OCI-LY3 (cell line): Measurements from ENCODE around the gene MUL1.

ENCODE experiments used
- H2AFZ ChIP-seq: fragments of 200-600, 300-600 bp; shearing (Covaris generic); 2 replicates; pipeline ENCODE4 v1.6.0; 2014; ENCODE audit warnings: antibody characterized with exemption, low read depth, low read length
- H3K27ac ChIP-seq: fragments of 200-600, 300-600 bp; sonication (generic); 2 replicates; pipeline ENCODE4 v1.5.1; 2014; ENCODE audit warnings: mild to moderate bottlenecking, low read length, moderate library complexity, mixed read lengths
- H3K27me3 ChIP-seq: fragments of 200-600, 300-600 bp; sonication (generic); 2 replicates; pipeline ENCODE4 v1.6.1; 2014; ENCODE audit warnings: low read depth, low read length, mixed read lengths
- H3K36me3 ChIP-seq: fragments of 200-600, 300-600 bp; sonication (generic); replicated peaks from 2 replicates; pipeline ENCODE3; 2014; ENCODE audit warnings: low read depth, low read length, mixed read lengths
- H3K4me1 ChIP-seq: fragments of 300-600, 200-600 bp; sonication (generic); 2 replicates; pipeline ENCODE4 v1.6.1; 2014; ENCODE audit warnings: low read length, mixed read lengths
- H3K4me2 ChIP-seq: fragments of 200-600, 300-600 bp; sonication (generic); 2 replicates; pipeline ENCODE4 v1.6.1; 2014; ENCODE audit warnings: low read length, mixed read lengths
- H3K4me3 ChIP-seq: fragments of 300-600, 200-600 bp; sonication (generic); 2 replicates; pipeline ENCODE4 v1.5.1; 2014; ENCODE audit warnings: antibody characterized with exemption, mild to moderate bottlenecking, low read length, moderate library complexity
- H3K79me2 ChIP-seq: fragments of 300-600, 200-600 bp; shearing (Covaris generic); 2 replicates; pipeline ENCODE4 v1.6.1; 2014; ENCODE audit warnings: mild to moderate bottlenecking, low read length, mixed read lengths
- H3K9ac ChIP-seq: fragments of 300-600, 200-600 bp; shearing (Covaris generic); 2 replicates; pipeline ENCODE4 v1.6.0; 2014; ENCODE audit warnings: mild to moderate bottlenecking, low read length, moderate library complexity
- H3K9me3 ChIP-seq: fragments of 200-600, 300-600 bp; shearing (Covaris generic); 2 replicates; pipeline ENCODE4 v1.6.1; 2014; ENCODE audit warnings: low read length, mixed read lengths; ENCODE audit not compliant: insufficient read depth
- H4K20me1 ChIP-seq: fragments of 200-600, 300-600 bp; sonication (generic); 2 replicates; pipeline ENCODE4 v1.6.1; 2016; ENCODE audit warnings: low read length, mixed read lengths; ENCODE audit not compliant: insufficient read depth
- EZH2phosphoT487 ChIP-seq: fragments of 200-600 bp; shearing (Covaris generic); IDR thresholded peaks from 2 replicates; pipeline ENCODE4 v1.6.1; 2018; ENCODE audit warnings: antibody characterized with exemption, mixed run types, low read depth
- TF ChIP-seq, protein P1 (sequence below): fragments of 200-600, 300-600 bp; sonication (generic); IDR thresholded peaks from 2 replicates; pipeline ENCODE4 v1.5.1; 2014; ENCODE audit warnings: antibody characterized with exemption, low read length, low read depth

Gene MUL1

DNA sequence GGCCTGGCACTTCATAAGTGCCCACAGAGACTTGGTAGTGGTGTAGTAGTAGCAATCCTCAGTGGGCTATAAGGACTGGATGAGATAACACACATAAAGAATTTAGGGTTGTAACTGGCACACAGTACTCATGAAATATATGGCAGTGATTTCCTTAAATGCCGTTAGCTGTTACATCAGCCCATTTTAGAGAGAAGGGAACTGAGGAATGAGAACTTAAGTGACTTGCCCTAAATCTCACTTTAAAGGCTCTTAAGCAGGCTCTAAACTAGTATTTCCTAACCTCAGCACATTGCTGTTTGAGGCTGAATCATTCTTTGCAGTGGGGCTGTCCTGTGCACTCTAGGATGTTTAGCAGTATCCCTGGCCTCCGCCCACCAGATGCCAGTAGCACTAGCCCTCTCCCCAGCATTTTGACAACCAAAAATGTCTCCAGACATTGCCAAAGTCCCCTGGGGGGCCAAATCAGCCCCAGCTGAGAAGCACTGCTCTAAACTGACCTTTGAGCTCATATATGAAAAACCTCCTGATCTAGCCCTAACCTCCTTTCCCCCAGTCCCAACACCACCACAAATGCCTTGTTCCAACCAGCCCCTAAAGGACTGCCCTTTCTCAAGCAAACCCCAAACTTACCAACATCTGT, 33.5 kb downstream of the MUL1 start:
- no peak overlapping the region for H3K9ac ChIP-seq
- no peaks in the 10 kb centered on the region for H4K20me1 ChIP-seq
- no peaks in the 10 kb centered on the region for H3K27me3 ChIP-seq
- H3K36me3 ChIP-seq, result no peaks in the 10 kb centered on the region
- H3K79me2 ChIP-seq, result no peaks in the 10 kb centered on the region
- no peak overlapping the region for H2AFZ ChIP-seq
- H3K4me2 ChIP-seq, result no peak overlapping the region
- no peaks in the 10 kb centered on the region for H3K9me3 ChIP-seq
- H3K4me1 ChIP-seq, result no peaks in the 10 kb centered on the region
- no peak for TF ChIP-seq EZH2phosphoT487
- TF ChIP-seq, protein P1, sequence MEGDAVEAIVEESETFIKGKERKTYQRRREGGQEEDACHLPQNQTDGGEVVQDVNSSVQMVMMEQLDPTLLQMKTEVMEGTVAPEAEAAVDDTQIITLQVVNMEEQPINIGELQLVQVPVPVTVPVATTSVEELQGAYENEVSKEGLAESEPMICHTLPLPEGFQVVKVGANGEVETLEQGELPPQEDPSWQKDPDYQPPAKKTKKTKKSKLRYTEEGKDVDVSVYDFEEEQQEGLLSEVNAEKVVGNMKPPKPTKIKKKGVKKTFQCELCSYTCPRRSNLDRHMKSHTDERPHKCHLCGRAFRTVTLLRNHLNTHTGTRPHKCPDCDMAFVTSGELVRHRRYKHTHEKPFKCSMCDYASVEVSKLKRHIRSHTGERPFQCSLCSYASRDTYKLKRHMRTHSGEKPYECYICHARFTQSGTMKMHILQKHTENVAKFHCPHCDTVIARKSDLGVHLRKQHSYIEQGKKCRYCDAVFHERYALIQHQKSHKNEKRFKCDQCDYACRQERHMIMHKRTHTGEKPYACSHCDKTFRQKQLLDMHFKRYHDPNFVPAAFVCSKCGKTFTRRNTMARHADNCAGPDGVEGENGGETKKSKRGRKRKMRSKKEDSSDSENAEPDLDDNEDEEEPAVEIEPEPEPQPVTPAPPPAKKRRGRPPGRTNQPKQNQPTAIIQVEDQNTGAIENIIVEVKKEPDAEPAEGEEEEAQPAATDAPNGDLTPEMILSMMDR, result no peak
- no peak overlapping the region for H3K27ac ChIP-seq
- H3K4me3 ChIP-seq, result no peak overlapping the region

DNA sequence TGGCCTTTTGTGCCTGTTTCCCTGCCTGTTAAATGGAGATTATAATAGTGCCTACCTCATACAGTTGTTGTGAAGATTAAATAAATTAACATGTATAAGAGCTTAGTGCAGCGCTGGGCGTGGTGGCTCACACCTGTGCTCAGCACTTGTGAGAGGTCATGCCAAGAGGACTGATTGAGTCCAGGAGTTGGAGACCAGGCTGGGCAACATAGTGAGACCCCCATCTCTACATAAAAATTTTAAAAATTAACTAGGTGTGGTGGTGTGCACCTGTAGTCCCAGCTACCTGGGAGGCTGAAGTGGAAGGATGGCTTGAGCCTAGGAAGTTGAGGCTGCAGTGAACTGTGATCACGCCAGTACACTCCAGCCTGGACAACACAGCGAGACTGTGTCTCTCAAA, 34.1 kb downstream of the MUL1 start:
- Histone ChIP-seq H2AFZ (no peak overlapping the region), H3K4me3 (no peak overlapping the region), H4K20me1 (no peaks in the 10 kb centered on the region), H3K4me2 (no peak overlapping the region), H3K27me3 (no peaks in the 10 kb centered on the region), H3K9me3 (no peaks in the 10 kb centered on the region), H3K79me2 (no peaks in the 10 kb centered on the region), H3K4me1 (no peaks in the 10 kb centered on the region), H3K9ac (no peak overlapping the region), H3K36me3 (no peaks in the 10 kb centered on the region), H3K27ac (no peak overlapping the region)
- TF ChIP-seq EZH2phosphoT487, result no peak
- TF ChIP-seq, protein P1, result no peak

DNA sequence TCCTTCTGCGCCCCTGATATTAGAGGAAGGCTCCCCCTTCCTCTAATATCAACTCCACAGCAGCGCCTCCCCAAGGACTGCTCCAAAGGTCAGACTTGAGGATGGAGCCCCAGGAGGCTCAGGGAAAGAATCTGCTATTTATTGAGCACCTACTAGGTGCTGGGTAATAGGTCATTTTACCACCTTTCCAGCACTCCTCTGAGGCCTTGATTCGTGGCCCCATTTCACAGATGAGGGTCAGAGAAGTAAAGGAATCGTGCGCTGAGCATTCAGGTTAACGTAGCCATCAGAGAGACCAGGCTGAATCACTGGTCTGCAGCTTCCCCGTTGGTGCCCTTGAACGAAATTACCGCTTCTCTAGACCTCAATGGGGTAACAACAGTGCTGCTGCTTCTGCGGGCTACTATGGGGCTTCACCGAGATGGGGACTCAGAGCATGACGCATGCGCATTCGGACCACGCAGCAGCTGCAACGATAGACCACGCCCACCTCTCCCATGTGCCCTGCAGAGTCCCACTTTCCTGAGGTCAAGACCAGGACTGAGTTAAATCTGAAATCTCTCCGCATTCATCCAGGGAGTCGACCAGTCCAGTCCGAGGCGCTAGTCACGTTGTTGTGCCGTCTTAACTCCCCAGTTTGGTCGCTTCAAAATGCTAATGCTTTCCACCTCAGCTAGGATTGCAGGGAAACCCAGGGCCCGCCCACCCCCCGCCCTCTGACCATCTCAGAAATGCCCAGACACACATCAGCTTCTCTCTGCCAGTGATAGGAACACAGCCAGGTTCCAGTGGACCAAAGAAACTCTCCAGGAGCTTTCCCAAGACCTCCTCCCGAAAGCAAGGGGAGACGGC, 34.9 kb downstream of the MUL1 start:
- H3K9ac ChIP-seq, result no peak overlapping the region
- H2AFZ ChIP-seq, result no peak overlapping the region
- H3K4me3 ChIP-seq, result no peak overlapping the region
- H3K27me3 ChIP-seq, result 0 out of 2 replicates have a peak, but pooled peaks cover 1% of the 10 kb centered on the region
- no peaks in the 10 kb centered on the region for H3K36me3 ChIP-seq
- H3K4me2 ChIP-seq, result no peak overlapping the region
- no peaks in the 10 kb centered on the region for H3K4me1 ChIP-seq
- H3K79me2 ChIP-seq, result no peaks in the 10 kb centered on the region
- no peaks in the 10 kb centered on the region for H4K20me1 ChIP-seq
- no peak for TF ChIP-seq EZH2phosphoT487
- H3K27ac ChIP-seq, result no peak overlapping the region
- H3K9me3 ChIP-seq, result no peaks in the 10 kb centered on the region

DNA sequence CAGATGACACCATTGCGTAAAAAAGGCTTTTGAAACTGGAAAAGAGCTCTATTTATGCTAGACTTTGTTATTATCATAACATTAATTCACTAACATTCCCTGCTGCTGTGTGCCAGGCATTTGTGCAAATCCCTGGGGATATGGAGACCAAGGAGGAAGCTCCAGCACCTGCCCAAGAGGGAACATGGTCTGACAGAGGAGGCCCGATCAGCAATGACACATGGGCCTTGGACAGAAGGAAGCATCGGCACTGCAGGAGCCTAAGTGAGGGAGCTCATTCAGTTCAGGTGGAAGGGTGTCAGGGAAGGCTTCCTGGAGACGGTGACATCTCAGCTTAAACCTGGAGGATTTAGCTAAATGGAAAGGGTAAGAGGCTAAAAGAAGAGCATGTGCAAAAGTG, 35.8 kb downstream of the MUL1 start:
- Histone ChIP-seq H3K36me3 (no peaks in the 10 kb centered on the region), H3K79me2 (no peaks in the 10 kb centered on the region), H3K4me2 (no peak overlapping the region), H3K4me1 (no peaks in the 10 kb centered on the region), H3K9me3 (no peaks in the 10 kb centered on the region), H2AFZ (no peak overlapping the region), H3K4me3 (no peak overlapping the region), H4K20me1 (no peaks in the 10 kb centered on the region), H3K9ac (no peak overlapping the region), H3K27me3 (peaks cover 10% of the 10 kb centered on the region; the same call in 1 of the 2 replicates), H3K27ac (no peak overlapping the region)
- TF ChIP-seq, protein P1, result no peak
- no peak for TF ChIP-seq EZH2phosphoT487
